ENCODE results near the gene LMX1A. TPM values are rescaled to one million over a fixed set of nuclear protein-coding genes. Genes with fewer than 3 reads are reported as not detected.

The LMX1A gene
- total RNA-seq, 1 experiment from 2014 or later, result not detected

DNA sequence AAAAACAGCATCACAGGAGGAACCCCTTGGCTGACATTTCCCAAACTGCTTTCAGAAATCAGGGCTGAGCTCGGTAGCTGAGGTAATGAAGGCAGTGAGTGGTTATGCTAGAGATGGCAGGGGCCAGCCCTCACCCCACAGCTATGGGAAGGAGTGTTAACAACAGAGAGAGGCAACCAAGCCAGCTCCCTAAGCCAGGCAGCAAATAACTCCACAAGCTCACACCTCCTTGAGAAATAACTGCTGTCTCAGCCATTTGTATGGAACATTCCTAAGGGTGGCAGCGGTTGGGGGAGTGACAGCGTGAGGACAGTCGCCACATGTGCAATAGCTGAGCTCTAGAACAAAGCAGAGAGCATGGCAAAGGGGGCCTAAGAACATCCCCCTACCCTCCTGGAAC is 42.6 kb downstream of the LMX1A start:
- no TSS peak for BruUV-seq (replicated peaks)
- H3K27ac Mint-ChIP-seq (ENCODE audit: low read depth, unreplicated experiment), result no peak overlapping the region
- TF ChIP-seq, protein P1, sequence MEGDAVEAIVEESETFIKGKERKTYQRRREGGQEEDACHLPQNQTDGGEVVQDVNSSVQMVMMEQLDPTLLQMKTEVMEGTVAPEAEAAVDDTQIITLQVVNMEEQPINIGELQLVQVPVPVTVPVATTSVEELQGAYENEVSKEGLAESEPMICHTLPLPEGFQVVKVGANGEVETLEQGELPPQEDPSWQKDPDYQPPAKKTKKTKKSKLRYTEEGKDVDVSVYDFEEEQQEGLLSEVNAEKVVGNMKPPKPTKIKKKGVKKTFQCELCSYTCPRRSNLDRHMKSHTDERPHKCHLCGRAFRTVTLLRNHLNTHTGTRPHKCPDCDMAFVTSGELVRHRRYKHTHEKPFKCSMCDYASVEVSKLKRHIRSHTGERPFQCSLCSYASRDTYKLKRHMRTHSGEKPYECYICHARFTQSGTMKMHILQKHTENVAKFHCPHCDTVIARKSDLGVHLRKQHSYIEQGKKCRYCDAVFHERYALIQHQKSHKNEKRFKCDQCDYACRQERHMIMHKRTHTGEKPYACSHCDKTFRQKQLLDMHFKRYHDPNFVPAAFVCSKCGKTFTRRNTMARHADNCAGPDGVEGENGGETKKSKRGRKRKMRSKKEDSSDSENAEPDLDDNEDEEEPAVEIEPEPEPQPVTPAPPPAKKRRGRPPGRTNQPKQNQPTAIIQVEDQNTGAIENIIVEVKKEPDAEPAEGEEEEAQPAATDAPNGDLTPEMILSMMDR (IDR thresholded peaks at IDR 0.05; ENCODE audit: unreplicated experiment), result no peak
- DNase-seq (ENCODE audit: unreplicated experiment), result no peak
- peaks cover 54% of the 10 kb centered on the region for H3K27me3 Mint-ChIP-seq (ENCODE audit: insufficient read depth, unreplicated experiment)
- intact Hi-C loops (cut with micrococcal nuclease), result no loop called here
- no peaks in the 10 kb centered on the region for H3K9me3 Mint-ChIP-seq (ENCODE audit: unreplicated experiment)
- CTCF ChIA-PET, result interaction anchor here (0.6 to 5.8 kb wide), 10 partner anchors 24 to 318 kb away, joined by 3 to 52 read pairs (median 4); no protein-coding TSS in a partner anchor
- H3K4me1 Mint-ChIP-seq (ENCODE audit: insufficient read depth, unreplicated experiment), result no peaks in the 10 kb centered on the region
- no peaks in the 10 kb centered on the region for H3K36me3 Mint-ChIP-seq (ENCODE audit: insufficient read depth, unreplicated experiment)
- POLR2A ChIA-PET, result interaction anchor here (1.2 kb wide), 1 partner anchor 28 kb away, joined by 3 read pairs; no protein-coding TSS in a partner anchor
- H3K4me3 Mint-ChIP-seq (ENCODE audit: unreplicated experiment), result no peak overlapping the region

GRCh38 chr1:165312591-165312990 is 43.9 kb downstream of the LMX1A start:
- Mint-ChIP-seq H3K27ac (ENCODE audit: low read depth, unreplicated experiment) (no peak overlapping the region), H3K4me1 (ENCODE audit: insufficient read depth, unreplicated experiment) (no peaks in the 10 kb centered on the region), H3K36me3 (ENCODE audit: insufficient read depth, unreplicated experiment) (no peaks in the 10 kb centered on the region), H3K27me3 (ENCODE audit: insufficient read depth, unreplicated experiment) (peaks cover 41% of the 10 kb centered on the region), H3K9me3 (ENCODE audit: unreplicated experiment) (no peaks in the 10 kb centered on the region), H3K4me3 (ENCODE audit: unreplicated experiment) (no peak overlapping the region)
- ChIA-PET POLR2A (no interaction called here), CTCF (interaction anchor here (0.5 to 5.8 kb wide), 9 partner anchors 10 to 183 kb away, joined by 3 to 52 read pairs (median 3); no protein-coding TSS in a partner anchor)
- BruUV-seq (replicated peaks), result no TSS peak
- no peak for DNase-seq (ENCODE audit: unreplicated experiment)
- intact Hi-C loops (cut with micrococcal nuclease), result no loop called here
- TF ChIP-seq, protein P1 (IDR thresholded peaks at IDR 0.05; ENCODE audit: unreplicated experiment), result no peak

DNA sequence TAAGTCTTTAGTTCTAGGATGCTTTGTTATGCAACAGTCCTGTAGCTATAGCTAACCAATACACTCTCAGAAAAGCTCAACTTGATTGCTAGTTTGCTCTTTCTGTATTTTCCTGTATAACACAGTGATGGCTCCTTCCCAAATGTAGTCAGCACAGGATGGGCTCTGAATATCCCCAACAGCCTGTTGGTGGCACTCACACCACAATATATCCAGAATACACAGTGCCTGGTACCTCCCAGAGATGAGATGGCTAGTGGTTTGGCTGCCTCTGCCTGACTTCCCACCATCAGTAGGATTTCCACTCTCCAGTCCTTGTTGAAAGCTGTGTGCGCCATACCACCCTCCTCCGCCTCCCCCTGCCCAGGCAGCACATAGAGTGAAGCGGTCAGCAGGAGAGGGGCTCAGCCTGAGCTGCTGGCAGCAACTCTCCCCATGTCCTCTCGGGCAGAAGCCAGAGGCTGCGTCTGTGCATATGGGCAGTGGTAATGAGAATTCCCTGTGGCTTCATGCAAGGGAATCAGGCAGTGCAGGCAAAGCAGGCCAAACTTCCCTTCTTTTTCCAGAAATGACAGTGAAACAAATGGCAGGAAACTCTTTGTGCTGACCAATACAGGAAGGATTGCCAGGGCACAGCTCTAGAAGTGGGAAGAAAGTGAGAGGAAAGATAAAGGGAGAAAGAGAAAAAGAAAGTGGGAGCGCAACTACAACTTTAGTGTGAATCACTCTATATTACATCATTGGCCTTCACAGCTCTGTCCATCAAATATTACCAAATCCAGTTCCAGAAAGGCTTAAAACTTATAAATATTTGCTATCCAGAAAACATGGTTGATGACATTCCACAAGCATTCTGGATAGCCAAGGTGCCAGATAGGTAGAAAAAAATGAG is 49.7 kb downstream of the LMX1A start:
- ChIA-PET POLR2A (no interaction called here), CTCF (interaction anchor here (0.6 to 3.2 kb wide), 8 partner anchors 21 to 164 kb away, joined by 3 to 24 read pairs (median 3); no protein-coding TSS in a partner anchor)
- Mint-ChIP-seq H3K36me3 (ENCODE audit: insufficient read depth, unreplicated experiment) (no peaks in the 10 kb centered on the region), H3K9me3 (ENCODE audit: unreplicated experiment) (no peaks in the 10 kb centered on the region), H3K27me3 (ENCODE audit: insufficient read depth, unreplicated experiment) (peaks cover 49% of the 10 kb centered on the region), H3K4me3 (ENCODE audit: unreplicated experiment) (no peak overlapping the region), H3K4me1 (ENCODE audit: insufficient read depth, unreplicated experiment) (peaks cover 4% of the 10 kb centered on the region), H3K27ac (ENCODE audit: low read depth, unreplicated experiment) (no peak overlapping the region)
- TF ChIP-seq, protein P1 (IDR thresholded peaks at IDR 0.05; ENCODE audit: unreplicated experiment), result no peak
- BruUV-seq (replicated peaks), result no TSS peak
- intact Hi-C loops (cut with micrococcal nuclease), result no loop called here
- peak; percentile 21 for DNase-seq (ENCODE audit: unreplicated experiment)

GRCh38 chr1:165303386-165303785 is 53.1 kb downstream of the LMX1A start:
- H3K4me3 Mint-ChIP-seq (ENCODE audit: unreplicated experiment), result no peak overlapping the region

More at GRCh38 chr1:165303386-165303785, 53.1 kb downstream of the LMX1A start:
- no peaks in the 10 kb centered on the region for H3K9me3 Mint-ChIP-seq (ENCODE audit: unreplicated experiment)
- H3K27me3 Mint-ChIP-seq (ENCODE audit: insufficient read depth, unreplicated experiment), result peaks cover 47% of the 10 kb centered on the region
- peaks cover 4% of the 10 kb centered on the region for H3K4me1 Mint-ChIP-seq (ENCODE audit: insufficient read depth, unreplicated experiment)
- ChIA-PET CTCF (interaction anchor here (0.9 to 3.7 kb wide), 4 partner anchors 9 to 158 kb away, joined by 3 to 11 read pairs (median 3); no protein-coding TSS in a partner anchor), POLR2A (interaction anchor here (0.6 kb wide), 1 partner anchor 21 kb away, joined by 3 read pairs; no protein-coding TSS in a partner anchor)
- H3K27ac Mint-ChIP-seq (ENCODE audit: low read depth, unreplicated experiment), result no peak overlapping the region
- no TSS peak for BruUV-seq (replicated peaks)
- no peaks in the 10 kb centered on the region for H3K36me3 Mint-ChIP-seq (ENCODE audit: insufficient read depth, unreplicated experiment)
- TF ChIP-seq, protein P1 (IDR thresholded peaks at IDR 0.05; ENCODE audit: unreplicated experiment), result no peak
- no peak for DNase-seq (ENCODE audit: unreplicated experiment)
- intact Hi-C loops (cut with micrococcal nuclease), result no loop called here
